Measurements from ENCODE around the gene AOC3.
"Not testable (repeated sequence)": the region's sequence is repeated elsewhere in the genome, so short reads cannot be mapped to it uniquely, and the experiment has no call there.

Gene AOC3

GRCh38 chr17:42867694-42868261 lies 16.8 kb downstream of the AOC3 start:
- not testable (repeated sequence) for DNase-seq (ENCODE audit: low spot score)

GRCh38 chr17:42868338-42868737 lies 17.3 kb downstream of the AOC3 start:
- DNase-seq (ENCODE audit: low spot score), result no peak

GRCh38 chr17:42871647-42872046 lies 20.6 kb downstream of the AOC3 start:
- no peak for DNase-seq (ENCODE audit: low spot score)

GRCh38 chr17:42872251-42872965 lies 21.4 kb downstream of the AOC3 start:
- no peak for DNase-seq (ENCODE audit: low spot score)

GRCh38 chr17:42873315-42873714 lies 22.3 kb downstream of the AOC3 start:
- DNase-seq (ENCODE audit: low spot score), result no peak

- DNase-seq (ENCODE audit: low spot score), result not testable (repeated sequence)
Observed at GRCh38 chr17:42873932-42874695, 23.1 kb downstream of the AOC3 start.

- DNase-seq (ENCODE audit: low spot score), result no peak
Observed at GRCh38 chr17:42877037-42877436, 26.0 kb downstream of the AOC3 start.

GRCh38 chr17:42878123-42878880 lies 27.3 kb downstream of the AOC3 start:
- DNase-seq (ENCODE audit: low spot score), result no peak

- no peak for DNase-seq (ENCODE audit: low spot score)
Observed at GRCh38 chr17:42878924-42879595, 28.1 kb downstream of the AOC3 start.

GRCh38 chr17:42879596-42879985 lies 28.6 kb downstream of the AOC3 start:
- no peak for DNase-seq (ENCODE audit: low spot score)

- DNase-seq (ENCODE audit: low spot score), result no peak
Observed at GRCh38 chr17:42880776-42881310, 29.8 kb downstream of the AOC3 start.

- DNase-seq (ENCODE audit: low spot score), result not testable (repeated sequence)
Observed at GRCh38 chr17:42881706-42882105, 30.7 kb downstream of the AOC3 start.

- DNase-seq (ENCODE audit: low spot score), result no peak
Observed at GRCh38 chr17:42882166-42882565, 31.2 kb downstream of the AOC3 start.

- no peak for DNase-seq (ENCODE audit: low spot score)
Observed at GRCh38 chr17:42883802-42884558, 33.0 kb downstream of the AOC3 start.

GRCh38 chr17:42885806-42886205 lies 34.8 kb downstream of the AOC3 start:
- not testable (repeated sequence) for DNase-seq (ENCODE audit: low spot score)

- DNase-seq (ENCODE audit: low spot score), result no peak
Observed at GRCh38 chr17:42886283-42887176, 35.5 kb downstream of the AOC3 start.

GRCh38 chr17:42889809-42890208 lies 38.8 kb downstream of the AOC3 start:
- no peak for DNase-seq (ENCODE audit: low spot score)

GRCh38 chr17:42891539-42892152 lies 40.6 kb downstream of the AOC3 start:
- DNase-seq (ENCODE audit: low spot score), result peak; percentile 62

- no peak for DNase-seq (ENCODE audit: low spot score)
Observed at GRCh38 chr17:42893359-42893758, 42.4 kb downstream of the AOC3 start.
